GM19239 (cell line): ENCODE measurements around the gene PPP1R13L.
A peak's percentile ranks its signal among the peaks of the same experiment; 100 is the strongest.
"Not testable (repeated sequence)": the region's sequence is repeated elsewhere in the genome, so short reads cannot be mapped to it uniquely, and the experiment has no call there.

Experiments
- DNase-seq: peaks from one replicate; pipeline ENCODE4 v3.0.0; 2011; ENCODE audit warnings: low spot score; ENCODE audit not compliant: insufficient read length
- FAIRE-seq: peaks from 2 replicates; lab custom pipeline; 2011; peaks lifted over from hg19 to GRCh38; lab: Jason Lieb, UNC

Gene PPP1R13L

DNA sequence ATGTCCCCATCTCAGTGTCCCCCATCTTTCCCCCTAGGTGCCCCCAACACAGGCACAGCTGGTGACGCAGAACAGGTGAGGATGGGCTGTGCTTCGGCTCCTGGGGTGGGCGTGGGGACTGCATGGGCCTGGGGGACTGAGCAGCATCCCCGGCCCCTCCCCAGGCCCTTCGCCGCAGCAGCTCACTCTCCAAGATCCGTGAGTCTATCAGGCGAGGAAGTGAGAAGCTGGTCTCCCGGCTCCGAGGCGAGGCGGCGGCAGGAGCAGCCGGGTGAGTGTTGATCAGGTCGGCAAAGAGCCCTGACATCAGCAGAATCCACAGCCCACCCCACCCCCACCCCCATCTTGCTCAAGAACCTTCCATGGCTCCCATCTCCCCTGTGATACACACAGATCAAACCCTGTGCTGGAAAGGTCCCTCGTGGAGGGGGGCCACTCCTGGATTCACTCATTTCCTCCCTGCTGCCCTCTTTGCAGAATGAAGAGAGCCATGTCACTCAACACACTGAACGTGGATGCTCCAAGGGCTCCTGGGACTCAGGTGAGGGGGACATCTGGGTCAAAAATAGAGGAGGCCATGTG is 54.3 kb downstream of the PPP1R13L start:
- FAIRE-seq (no peak), DNase-seq (no peak)

DNA sequence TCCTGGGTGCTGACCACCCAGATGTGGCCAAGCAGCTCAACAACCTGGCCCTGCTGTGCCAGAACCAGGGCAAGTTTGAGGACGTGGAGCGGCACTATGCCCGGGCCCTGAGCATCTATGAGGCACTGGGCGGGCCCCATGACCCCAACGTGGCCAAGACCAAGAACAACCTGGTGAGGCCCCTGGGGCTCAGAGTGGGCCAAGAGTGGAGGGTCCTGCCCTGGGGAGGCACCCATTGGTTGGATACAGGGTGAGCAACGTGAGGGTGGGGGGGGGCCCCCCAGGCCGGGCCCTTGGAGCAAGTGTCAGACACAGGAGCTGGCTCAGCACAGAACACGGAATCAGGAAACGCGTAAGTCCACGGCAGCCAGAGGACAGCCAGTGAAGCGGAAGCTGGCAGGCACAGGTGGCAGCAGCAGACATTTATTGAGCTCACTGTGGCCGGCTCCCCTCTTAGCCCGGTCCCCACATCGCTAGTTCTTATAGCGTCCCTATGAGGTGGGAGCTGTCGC is 55.4 kb downstream of the PPP1R13L start:
- FAIRE-seq (no peak), DNase-seq (no peak)

DNA sequence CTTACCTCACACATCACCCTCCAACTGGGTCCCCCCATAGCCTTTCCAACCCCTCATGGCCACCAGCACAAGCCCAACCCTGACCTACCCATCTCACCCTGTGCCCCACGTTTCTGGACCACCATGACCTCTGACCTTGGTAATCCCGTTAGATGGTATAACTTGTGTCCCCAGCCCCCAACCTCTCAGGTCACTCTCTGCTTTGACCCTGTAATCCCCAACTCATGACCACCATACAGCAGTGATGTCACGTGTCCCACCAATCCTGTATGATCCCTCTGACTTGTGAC is 55.8 kb downstream of the PPP1R13L start:
- DNase-seq (no peak), FAIRE-seq (no peak)

DNA sequence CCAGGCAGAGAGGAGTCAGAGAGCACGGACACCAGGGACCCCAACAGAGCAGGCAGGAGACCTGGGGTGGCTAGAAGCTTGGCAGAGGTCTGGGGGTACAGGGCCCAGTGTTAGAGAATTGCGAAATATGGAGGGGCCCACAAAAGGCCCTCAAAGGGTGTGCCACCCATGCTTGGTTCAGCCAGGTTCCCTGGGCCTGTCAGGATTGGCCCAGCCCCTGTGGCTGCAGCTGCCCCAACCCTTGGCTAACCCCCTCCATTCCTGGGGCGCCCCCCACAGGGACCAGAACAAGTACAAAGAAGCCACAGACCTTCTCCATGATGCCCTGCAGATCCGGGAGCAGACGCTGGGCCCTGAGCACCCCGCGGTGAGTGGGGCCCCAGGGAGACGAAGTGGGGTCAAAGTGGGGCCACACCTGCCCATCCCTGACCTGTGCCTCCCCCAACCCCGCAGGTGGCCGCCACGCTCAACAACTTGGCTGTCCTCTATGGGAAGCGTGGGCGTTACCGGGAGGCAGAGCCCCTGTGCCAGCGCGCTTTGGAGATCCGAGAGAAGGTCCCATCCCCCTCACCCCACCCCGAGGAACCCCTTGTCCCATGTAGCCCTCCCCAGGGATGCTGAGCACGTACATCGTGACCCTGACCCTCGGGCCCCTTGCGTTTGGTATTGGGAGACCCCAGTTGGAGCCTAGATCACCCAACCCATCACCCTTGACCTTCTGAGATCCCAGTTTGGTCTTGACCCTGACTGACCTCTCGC is 56.3 kb downstream of the PPP1R13L start:
- no peak for DNase-seq

DNA sequence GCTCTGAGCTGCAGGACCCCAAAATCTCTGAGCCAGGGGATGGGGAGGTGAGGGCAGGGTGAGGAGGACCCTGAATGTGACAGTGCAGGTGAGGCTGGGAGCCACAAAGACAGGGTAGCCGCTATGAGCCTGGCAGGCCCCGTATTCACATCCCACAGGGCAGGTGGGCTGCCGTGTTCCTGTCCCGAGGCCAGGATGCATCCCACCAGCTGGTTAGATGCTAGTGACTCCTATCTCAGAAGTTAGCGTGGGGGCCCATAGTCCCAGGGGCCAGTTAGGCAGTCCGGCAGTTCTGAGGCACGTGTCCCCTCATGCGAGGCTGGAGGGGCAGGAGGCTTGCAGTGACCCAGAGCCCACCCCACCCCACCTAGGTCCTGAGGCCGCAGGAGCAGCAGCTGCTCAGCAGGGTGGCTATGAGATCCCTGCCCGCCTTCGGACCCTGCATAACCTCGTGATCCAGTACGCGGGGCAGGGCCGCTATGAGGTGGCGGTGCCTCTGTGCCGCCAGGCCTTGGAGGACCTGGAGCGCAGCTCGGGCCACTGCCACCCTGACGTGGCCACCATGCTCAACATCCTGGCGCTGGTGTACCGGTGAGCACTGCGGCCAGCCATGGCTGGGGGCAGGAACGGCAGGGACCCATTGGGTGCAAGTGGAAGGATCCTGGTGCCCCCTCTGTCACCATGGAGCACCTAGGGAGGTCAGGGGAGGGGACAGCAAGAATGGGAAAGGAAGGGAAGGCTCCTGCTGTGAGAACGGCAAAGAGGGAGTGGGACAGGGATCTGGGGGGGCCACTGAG is 57.1 kb downstream of the PPP1R13L start:
- FAIRE-seq (no peak), DNase-seq (no peak)

More for the DNA sequence above, 56.3 kb downstream of the PPP1R13L start:
- FAIRE-seq: no peak

DNA sequence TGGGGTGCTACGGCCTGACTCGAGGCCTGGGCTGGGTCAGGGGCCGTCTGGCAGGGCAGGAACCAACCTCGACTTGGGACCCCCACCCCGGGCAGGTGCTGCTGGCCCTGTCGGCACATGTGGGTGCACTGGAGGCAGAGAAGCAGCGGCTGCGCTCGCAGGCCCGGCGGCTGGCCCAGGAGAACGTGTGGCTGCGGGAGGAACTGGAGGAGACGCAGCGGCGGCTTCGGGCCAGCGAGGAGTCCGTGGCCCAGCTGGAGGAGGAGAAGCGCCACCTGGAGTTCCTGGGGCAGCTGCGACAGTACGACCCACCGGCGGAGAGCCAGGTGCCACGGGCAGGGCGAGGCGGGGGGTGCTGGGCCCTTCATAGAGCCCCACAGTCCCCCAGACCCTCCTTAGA is 58.4 kb downstream of the PPP1R13L start:
- FAIRE-seq: no peak
- no peak for DNase-seq

DNA sequence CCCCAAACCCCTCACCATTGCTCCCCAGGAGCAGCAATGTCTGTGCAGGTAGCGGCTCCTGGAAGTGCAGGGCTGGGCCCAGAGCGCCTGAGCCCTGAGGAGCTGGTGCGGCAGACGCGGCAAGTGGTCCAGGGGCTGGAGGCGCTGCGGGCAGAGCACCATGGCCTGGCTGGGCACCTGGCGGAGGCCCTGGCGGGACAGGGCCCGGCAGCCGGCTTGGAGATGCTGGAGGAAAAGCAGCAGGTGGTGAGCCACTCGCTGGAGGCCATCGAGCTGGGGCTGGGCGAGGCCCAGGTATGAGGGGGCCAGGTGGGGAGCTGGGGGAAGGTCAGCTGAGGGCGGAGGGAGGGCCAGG is 59.4 kb downstream of the PPP1R13L start:
- no peak for DNase-seq
- FAIRE-seq: no peak

DNA sequence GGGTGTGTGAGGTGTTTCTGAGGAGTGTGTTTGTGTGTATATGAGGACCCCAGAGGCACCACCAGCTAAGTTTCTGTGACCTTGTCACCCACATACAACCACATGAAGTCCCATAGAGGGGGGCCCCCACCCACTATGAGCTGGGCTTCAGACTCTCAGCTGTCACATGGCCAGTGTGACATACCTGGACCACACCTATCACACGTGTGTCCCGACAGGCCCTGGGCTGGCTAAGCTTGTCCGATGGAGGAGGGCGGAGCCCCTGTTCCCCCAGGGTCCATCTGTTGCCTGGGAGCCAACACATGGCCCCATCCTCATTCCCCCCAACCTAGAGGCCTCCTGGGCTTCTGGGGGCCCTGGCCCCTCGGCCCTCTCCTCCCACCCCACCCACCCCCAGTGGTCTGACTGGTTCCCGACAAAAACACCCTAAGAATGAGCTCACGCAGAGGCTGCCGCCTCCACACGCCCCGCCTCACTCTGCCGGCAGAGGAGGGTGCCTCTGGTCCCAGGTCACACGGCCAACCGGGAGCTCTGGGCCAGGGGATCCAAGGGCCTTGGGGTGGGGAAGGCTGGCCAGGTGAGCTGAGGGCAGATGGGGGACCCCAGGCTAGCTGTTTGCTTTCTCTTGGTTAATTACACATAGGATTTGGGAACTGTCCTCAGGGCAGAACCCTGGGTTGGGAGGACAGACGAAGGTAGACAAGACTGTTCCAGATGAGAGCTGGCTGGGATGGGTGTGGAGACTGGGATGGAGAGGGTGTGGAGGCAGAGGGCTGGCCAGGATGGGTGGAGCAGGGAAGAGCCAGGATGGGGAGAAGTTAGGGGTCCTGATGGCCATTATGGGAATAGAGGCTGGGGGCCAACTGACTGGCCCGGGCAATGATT is 60.0 kb downstream of the PPP1R13L start:
- FAIRE-seq (no peak), DNase-seq (no peak)

DNA sequence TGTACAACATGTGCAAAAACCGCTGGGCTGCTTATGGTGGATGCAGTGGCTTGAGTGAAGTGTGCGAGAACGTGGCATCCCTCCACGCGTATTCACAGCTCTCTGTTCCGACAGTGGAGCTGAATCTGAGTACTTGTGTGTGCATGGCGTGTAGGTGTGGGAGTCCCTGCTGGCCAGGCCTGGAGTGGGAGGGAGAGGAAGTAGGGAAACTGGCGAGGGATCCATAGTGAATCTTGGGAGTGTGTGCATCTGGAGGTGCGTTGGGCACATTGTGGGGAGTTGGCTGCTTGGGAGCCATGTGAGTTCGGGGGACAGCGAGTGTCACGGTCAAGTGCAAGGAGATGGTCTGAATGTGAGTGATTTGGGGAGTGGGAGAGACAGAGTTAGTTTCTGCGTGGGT is 62.0 kb downstream of the PPP1R13L start:
- no peak for DNase-seq
- no peak for FAIRE-seq

DNA sequence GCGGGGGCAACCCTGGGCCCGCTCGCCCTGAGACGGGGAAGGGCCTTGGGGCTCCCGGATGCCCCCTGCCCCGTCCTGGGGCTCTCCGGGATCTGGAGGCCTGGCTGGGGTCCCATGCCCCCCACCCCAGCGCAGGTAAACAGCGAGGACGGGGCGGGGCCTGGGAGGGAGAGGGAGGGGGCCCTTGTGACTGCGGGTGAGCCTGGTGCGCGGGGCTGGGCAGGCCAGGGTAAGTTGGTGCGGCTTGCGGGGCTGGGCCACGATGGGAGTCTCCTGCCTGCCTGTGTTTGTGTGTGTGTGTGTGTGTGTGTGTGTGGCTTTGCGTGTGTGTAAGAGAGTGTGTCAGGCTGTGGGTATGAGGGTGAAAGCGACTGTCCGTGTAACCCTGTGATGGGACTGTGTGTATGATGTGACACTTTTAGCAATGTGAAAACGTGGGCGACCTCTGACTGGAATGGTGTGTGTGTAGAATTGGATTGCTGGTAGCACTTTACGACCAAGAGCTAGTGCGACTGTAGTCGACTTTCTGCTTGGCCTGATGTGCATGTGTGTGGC is 63.9 kb downstream of the PPP1R13L start:
- DNase-seq: no peak
- no peak for FAIRE-seq

DNA sequence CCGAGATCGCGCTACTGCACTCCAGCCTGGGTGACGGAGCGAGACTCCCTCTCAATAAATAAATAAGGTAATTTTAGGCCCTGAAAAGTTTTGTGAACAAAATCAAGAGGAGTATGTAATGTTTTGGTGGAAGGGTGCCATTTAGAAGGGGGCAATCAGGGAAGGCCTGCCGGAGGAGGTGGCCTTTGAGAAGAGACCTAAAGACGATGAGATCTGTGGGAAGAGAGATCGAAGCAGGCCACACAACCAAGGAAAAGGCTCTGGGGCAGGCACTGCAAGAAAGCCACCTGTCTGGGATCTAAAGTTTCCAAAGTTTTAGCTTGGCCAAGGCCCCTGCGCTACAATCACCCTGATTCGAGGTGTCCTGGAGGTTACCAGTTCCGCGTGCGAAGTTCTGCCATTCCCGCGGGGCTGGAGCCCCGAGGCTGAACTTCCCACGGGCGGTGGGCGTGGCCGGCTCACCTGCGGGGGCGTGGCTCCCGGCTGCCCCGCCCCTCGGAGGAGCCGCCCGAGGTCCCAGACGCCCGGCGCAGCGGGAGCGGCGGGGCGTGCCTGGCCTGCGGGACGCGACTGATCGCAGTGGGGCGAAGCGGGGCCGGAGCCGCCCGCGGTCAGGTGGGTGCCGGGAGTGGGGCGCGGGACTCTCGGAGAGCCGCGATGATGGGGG is 64.5 kb downstream of the PPP1R13L start, which contains the start of gene KLC3:
Gene KLC3 (plus strand): TSS at position 519 of the 667 bp plus-strand sequence. CDS start 4,792 bp downstream, outside the sequence.
- no peak for FAIRE-seq
- DNase-seq: peak; percentile 59

DNA sequence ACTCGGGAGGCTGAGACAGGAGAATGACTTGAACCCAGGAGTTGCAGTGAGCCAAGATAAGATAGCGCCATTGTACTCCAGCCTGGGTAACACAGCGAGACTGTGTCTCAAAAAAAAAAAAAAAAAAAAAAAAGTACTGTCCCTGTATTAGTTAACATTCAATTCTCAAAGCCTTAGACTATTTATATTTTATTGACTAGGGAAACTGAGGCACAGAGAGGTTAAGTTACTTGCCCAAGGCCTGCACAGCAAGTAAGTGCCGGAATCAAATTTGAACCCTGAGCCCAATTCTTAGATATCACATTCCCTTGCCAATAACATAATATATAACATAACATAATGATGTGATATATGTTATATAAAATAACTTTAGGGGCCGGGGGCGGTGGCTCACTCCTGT is 65.2 kb downstream of the PPP1R13L start:
- DNase-seq: no peak
- no peak for FAIRE-seq

DNA sequence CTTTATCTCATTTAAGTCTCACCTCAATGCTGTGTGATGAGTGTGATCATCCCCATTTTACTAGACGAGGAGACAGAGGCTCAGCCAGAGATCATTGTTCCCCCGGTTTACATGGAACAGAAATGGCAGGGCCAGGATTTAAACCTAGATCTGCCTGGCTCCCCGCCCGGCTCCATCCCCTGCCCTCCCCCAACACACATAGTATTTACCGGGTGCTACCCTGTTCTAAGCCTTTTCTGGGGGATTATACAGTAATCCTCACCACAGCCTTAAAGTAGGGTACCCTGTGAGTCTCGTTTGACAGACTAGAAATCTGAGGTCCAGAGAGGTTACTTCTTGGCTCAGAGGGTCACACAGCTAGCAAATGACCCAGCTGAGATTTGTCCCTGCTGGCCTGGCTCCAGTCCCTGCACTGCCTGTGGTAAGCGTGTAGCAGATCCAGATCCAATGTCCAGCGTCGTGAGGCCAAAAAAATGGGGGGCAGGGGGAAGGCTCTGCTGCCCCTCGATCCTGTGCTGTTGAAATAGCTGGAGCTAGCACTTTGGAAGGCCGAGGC is 68.1 kb downstream of the PPP1R13L start:
- FAIRE-seq (no peak), DNase-seq (no peak)

DNA sequence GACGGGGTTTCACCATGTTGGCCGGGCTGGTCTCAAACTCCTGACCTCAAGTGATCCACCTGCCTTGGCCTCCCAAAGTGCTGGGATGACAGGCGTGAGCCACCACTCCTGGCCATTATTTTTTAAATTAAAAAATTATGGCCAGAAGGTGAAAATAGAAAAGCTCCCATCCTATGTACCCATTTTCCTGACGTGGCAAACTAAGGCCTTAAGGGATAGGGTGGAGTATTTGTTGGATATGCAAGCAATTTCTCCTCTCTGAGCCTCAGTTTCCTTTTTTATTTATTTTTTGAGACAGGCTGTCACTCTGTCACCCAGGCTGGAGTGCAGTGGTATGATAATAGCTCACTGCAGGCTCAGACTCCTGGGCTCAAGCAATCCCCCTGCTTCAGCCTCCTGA is 70.0 kb downstream of the PPP1R13L start:
- not testable (repeated sequence) for DNase-seq, FAIRE-seq

DNA sequence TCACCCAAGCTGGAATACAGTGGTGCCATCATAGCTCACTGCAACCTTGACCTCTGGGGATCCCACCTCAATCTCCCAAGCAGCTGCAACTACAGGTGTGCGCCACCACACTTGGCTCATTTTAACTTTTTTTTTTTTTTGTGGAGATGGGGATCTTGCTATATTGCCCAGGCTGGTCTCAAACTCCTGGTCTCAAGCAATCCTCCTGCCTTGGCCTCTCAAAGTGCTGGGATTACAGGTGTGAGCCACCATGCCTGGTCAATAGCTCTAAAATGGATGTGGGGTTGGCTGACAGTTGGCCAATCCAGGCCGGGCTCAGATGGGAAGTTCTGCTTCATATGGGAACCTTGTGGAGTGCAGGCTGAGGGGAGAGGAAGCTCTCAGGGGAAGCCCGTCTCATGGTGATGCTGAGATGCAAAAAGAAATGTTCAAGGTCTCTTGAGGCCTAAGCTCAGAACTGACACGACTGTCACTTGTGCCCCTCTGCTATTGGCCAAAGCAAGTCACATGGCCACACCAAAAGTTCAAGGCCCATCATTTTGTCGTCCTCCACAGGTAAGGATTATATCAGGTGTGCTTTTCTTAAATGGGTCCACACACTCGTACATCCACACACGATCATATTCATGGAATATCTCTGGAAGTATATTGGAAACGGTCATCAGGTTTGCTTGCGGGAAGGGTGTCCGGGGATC is 71.1 kb downstream of the PPP1R13L start:
- no peak for FAIRE-seq
- DNase-seq: no peak

DNA sequence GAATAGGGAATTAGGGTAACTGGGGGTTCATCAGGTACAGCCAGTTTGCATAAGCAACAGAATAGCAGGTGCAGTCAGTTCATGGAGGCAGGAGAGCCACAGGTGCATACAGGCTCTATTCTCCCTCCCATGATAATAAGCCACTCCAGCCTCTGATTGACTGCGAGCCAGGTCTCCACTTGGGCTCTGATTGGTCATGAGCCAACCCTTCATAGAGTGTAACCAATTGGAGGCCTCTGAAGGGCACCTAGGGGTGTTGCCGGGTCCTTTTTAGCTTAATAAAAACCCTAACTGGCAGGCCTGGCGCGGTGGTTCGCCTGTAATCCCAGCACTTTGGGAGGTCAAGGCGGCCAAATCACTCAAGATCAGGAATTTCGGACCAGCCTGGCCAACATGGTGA is 73.5 kb downstream of the PPP1R13L start:
- FAIRE-seq (no peak), DNase-seq (no peak)
